ENCODE results near the gene PSMB2.

PSMB2 gene

GRCh38 chr1:35555601-35556477 is 85.5 kb downstream of the PSMB2 start:
- no peak for DNase-seq

- DNase-seq = no peak
These were observed 86.1 kb downstream of the PSMB2 start for GRCh38 chr1:35555212-35555584.

GRCh38 chr1:35554266-35555211 is 86.8 kb downstream of the PSMB2 start:
- no peak for DNase-seq

GRCh38 chr1:35553851-35554250 is 87.5 kb downstream of the PSMB2 start:
- no peak for DNase-seq
